Measurements from ENCODE around the gene SMYD3. TPM values are rescaled to one million over a fixed set of nuclear protein-coding genes. Genes with fewer than 3 reads are reported as not detected.

Gene SMYD3
- total and polyA plus RNA-seq, 2 of the 4 experiments (the other 2 are of a cell fraction) = 26.5 to 37.6 TPM

DNA sequence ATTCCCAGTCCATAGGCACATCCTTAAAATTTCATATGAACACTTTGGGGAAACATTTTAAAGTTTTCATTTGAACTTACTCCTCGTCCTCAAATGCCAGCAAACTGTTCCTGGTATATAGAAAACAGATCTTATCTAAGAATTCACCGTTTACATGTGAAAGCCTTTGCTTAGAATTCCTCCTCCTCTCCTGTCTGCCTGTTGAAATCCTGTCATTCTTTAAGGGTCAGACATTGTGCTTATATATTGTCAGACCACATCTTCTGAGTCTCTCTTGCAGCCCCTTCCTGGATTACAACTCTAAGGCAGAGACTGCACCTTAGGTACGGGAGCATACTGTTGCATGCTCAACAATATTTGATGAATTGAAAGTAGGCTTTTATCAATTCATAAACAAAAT, 239.7 kb downstream of the SMYD3 start:
- Histone ChIP-seq H2AK5ac (ENCODE audit: low read depth, low read length) (no peak overlapping the region), H3K4me2 (ENCODE audit: low read depth, low read length) (no peak overlapping the region), H4K91ac (ENCODE audit: insufficient read depth, low read depth, low read length) (no peak overlapping the region), H3K4me3 (ENCODE audit: insufficient read depth, low read depth, low read length) (no peak overlapping the region), H2BK120ac (ENCODE audit: low read depth, low read length) (no peak overlapping the region), H2BK5ac (ENCODE audit: low read depth, low read length, poor library complexity, severe bottlenecking) (no peak overlapping the region), H3K18ac (ENCODE audit: low read depth, low read length) (no peak overlapping the region), H2AFZ (replicated peaks; ENCODE audit: low read length, poor library complexity) (no peak overlapping the region), H3K9me1 (ENCODE audit: insufficient read depth, low read length) (no peaks in the 10 kb centered on the region), H4K8ac (ENCODE audit: low read depth in 2 of 2, low read length in 2 of 2) (no peak overlapping the region), H3K9ac (ENCODE audit: low read depth, low read length) (no peak overlapping the region), H3K27ac (ENCODE audit: insufficient read depth, low read length) (no peak overlapping the region), H3K4ac (ENCODE audit: low read depth, low read length) (no peak overlapping the region), H2BK15ac (ENCODE audit: low read depth, low read length) (no peak overlapping the region), H3K23ac (ENCODE audit: low read depth, low read length) (no peak overlapping the region), H2BK20ac (ENCODE audit: low read depth, low read length) (no peak overlapping the region), H3K36me3 (ENCODE audit: control insufficient read depth, insufficient read depth, low read length) (no peaks in the 10 kb centered on the region), H3K14ac (replicated peaks; ENCODE audit: low read depth, low read length) (no peak overlapping the region), H4K20me1 (ENCODE audit: insufficient read depth, low read length) (no peaks in the 10 kb centered on the region), H2AK9ac (replicated peaks; ENCODE audit: low read depth, low read length, poor library complexity) (no peak overlapping the region), H3K56ac (ENCODE audit: extremely low read depth, insufficient read depth, low read length) (no peak overlapping the region), H3K4me1 (ENCODE audit: control insufficient read depth, insufficient read depth, low read length) (no peaks in the 10 kb centered on the region), H3K9me3 (ENCODE audit: control insufficient read depth, insufficient read depth, low read length) (no peaks in the 10 kb centered on the region), H3K79me1 (ENCODE audit: low read depth in 1 of 2, low read length in 2 of 2) (no peaks in the 10 kb centered on the region; a peak in 1 of 4 replicates), H3K27me3 (ENCODE audit: control insufficient read depth, insufficient read depth, low read length) (no peaks in the 10 kb centered on the region), H4K5ac (ENCODE audit: low read depth, low read length) (no peak overlapping the region)
- ChIA-PET CTCF (interaction anchor here (0.6 to 0.7 kb wide), 3 partner anchors 73 to 534 kb away, joined by 3 to 5 read pairs (median 4); no protein-coding TSS in a partner anchor), POLR2A (ENCODE audit: unreplicated experiment) (no interaction called here)
- no peak for ATAC-seq (ENCODE audit: low read depth)
- WGBS, 2 experiments (ENCODE audit: extremely low coverage in 2 of 2, insufficient read length in 1 of 2) = no CpG with 5 or more reads among the region's 3 CpGs
- BruUV-seq (replicated peaks) = no TSS peak
- TF ChIP-seq POLR2A (IDR thresholded peaks at IDR 0.05; ENCODE audit: low read depth, low read length) (no peak), MXI1 (IDR thresholded peaks at IDR 0.05; ENCODE audit: borderline replicate concordance, low read depth, low read length) (no peak), MAZ (IDR thresholded peaks at IDR 0.05; ENCODE audit: borderline replicate concordance, low read depth, low read length) (no peak), RCOR1 (IDR thresholded peaks at IDR 0.05; ENCODE audit: insufficient replicate concordance, low read length) (no peak), MAFK (IDR thresholded peaks at IDR 0.05; ENCODE audit: low read depth, low read length) (no peak), RFX5 (IDR thresholded peaks at IDR 0.05; ENCODE audit: low read depth, low read length) (no peak), FOS (IDR thresholded peaks at IDR 0.05; ENCODE audit: low read depth, low read length) (no peak), SMC3 (IDR thresholded peaks at IDR 0.05; ENCODE audit: low read depth, low read length) (no peak), CHD1 (IDR thresholded peaks at IDR 0.05; ENCODE audit: low read depth, low read length) (no peak)
- TF ChIP-seq, protein P1, sequence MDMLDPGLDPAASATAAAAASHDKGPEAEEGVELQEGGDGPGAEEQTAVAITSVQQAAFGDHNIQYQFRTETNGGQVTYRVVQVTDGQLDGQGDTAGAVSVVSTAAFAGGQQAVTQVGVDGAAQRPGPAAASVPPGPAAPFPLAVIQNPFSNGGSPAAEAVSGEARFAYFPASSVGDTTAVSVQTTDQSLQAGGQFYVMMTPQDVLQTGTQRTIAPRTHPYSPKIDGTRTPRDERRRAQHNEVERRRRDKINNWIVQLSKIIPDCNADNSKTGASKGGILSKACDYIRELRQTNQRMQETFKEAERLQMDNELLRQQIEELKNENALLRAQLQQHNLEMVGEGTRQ (IDR thresholded peaks at IDR 0.05; ENCODE audit: low read depth, low read length) = no peak
- TF ChIP-seq, protein P2, sequence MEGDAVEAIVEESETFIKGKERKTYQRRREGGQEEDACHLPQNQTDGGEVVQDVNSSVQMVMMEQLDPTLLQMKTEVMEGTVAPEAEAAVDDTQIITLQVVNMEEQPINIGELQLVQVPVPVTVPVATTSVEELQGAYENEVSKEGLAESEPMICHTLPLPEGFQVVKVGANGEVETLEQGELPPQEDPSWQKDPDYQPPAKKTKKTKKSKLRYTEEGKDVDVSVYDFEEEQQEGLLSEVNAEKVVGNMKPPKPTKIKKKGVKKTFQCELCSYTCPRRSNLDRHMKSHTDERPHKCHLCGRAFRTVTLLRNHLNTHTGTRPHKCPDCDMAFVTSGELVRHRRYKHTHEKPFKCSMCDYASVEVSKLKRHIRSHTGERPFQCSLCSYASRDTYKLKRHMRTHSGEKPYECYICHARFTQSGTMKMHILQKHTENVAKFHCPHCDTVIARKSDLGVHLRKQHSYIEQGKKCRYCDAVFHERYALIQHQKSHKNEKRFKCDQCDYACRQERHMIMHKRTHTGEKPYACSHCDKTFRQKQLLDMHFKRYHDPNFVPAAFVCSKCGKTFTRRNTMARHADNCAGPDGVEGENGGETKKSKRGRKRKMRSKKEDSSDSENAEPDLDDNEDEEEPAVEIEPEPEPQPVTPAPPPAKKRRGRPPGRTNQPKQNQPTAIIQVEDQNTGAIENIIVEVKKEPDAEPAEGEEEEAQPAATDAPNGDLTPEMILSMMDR (conservative IDR thresholded peaks at IDR 0.05; ENCODE audit: low read depth, low read length) = no peak
- DNase-seq = no peak
- intact Hi-C loops (cut with micrococcal nuclease) (no loop called here), dilution Hi-C loops (cut with HindIII; ENCODE audit: low sequenced_read_pairs, unreplicated experiment) (no loop called here), in situ Hi-C loops (cut with MboI; ENCODE audit: low sequenced_read_pairs) (no loop called here)
